ENCODE results near the gene NHLRC1.

NHLRC1 gene

DNA sequence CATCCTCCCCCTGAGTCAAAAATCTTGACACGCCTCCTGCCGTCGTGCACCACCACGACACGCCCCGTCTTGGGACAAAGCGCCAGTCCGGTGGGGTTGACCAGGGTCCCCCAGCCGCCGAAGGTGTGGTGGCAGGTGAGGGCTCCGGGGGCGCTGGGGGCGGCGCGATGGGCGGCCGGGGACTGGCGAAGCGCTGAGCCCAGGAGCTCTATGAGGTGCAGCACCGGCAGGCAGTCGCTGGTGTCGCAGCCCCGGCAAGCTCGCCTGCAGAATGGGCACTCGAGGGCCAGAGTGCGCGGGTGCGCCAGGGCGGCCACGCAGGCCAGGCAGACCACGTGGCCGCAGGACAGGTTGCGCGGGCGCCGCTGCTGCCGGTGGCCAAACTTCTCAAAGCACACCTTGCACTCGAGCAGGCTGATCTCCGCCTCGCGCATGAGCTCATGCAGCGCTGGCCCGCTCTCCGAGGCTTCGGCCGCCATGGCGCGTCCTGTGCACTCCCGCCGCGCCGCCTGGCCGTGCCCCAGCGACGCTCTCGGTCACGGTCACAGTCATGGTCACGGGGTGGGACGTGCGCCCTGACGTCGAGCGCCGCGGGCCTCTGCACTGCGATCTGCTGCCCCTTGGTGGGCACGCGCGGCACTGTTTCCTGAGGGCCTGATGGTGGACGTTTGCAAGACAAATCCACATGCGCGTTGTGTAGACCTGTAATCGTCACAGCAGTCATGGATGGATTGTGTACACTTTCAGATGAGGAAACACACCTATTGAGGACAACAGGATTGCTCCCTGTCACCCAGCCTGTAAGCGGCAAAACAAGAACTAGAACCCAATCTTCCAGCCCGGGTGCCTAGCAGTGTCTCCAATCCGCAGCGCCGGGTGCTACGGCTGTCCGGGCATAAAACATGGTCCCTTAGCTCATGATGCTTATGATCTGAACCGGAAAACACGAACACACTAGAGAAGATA, at the start of gene NHLRC1:
TSS of gene NHLRC1 (minus strand) at position 550 of the 966 bp plus-strand sequence. CDS start at position 479, 71 bp downstream.
- Histone ChIP-seq H3K9me3 (ENCODE audit: insufficient read depth, low read length) (no peaks in the 10 kb centered on the region), H3K36me3 (ENCODE audit: insufficient read depth, insufficient read length, low read length) (no peaks in the 10 kb centered on the region), H3K27me3 (ENCODE audit: insufficient read depth, insufficient read length) (no peaks in the 10 kb centered on the region), H3K4me1 (ENCODE audit: insufficient read depth, insufficient read length) (peaks cover 2% of the 10 kb centered on the region), H3K4me3 (ENCODE audit: insufficient read length, low read depth) (no peak within 1 kb of the TSS), H3K9ac (ENCODE audit: insufficient read length, low read depth) (no peak within 1 kb of the TSS)
- TF ChIP-seq ZNF274 (IDR thresholded peaks at IDR 0.05; ENCODE audit: low read depth, low read length), result no peak
- peak; percentile 15 for DNase-seq (ENCODE audit: low read depth, low spot score)

DNA sequence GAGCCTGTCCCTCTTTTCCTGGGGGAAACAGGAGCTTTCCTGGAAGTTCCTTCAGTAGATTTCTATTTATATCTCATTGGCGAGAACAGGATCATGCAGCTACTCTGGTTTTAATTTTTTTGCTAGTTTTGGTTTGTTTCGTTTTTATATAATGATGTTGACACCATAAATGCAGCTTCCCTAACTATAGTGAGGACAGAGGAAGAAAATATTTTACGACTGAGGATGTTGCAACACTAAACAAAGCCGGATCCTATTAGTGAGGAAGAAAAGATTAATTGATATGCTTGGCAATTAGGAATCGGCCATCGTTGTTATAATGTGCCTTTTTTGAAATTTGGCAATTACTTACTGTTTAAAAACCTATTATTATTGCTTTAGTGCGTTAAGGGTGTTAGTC, 49.4 kb upstream of the NHLRC1 start:
- no peaks in the 10 kb centered on the region for H3K4me1 ChIP-seq (ENCODE audit: insufficient read depth, insufficient read length)
- peaks cover 8% of the 10 kb centered on the region; the same call in 1 of the 2 replicates for H3K9me3 ChIP-seq (ENCODE audit: insufficient read depth, low read length)
- no peak overlapping the region for H3K9ac ChIP-seq (ENCODE audit: insufficient read length, low read depth)
- TF ChIP-seq YY1 (IDR thresholded peaks at IDR 0.05; ENCODE audit: insufficient read depth, insufficient read length) (no peak), SUZ12 (IDR thresholded peaks at IDR 0.05; ENCODE audit: extremely low read depth, insufficient read depth, insufficient read length) (no peak), ZNF274 (IDR thresholded peaks at IDR 0.05; ENCODE audit: low read depth, low read length) (no peak)
- DNase-seq (ENCODE audit: low read depth, low spot score), result no peak
- no peak overlapping the region for H3K4me3 ChIP-seq (ENCODE audit: insufficient read length, low read depth)
- peaks cover 11% of the 10 kb centered on the region for H3K36me3 ChIP-seq (ENCODE audit: insufficient read depth, insufficient read length, low read length)
- no peaks in the 10 kb centered on the region for H3K27me3 ChIP-seq (ENCODE audit: insufficient read depth, insufficient read length)

DNA sequence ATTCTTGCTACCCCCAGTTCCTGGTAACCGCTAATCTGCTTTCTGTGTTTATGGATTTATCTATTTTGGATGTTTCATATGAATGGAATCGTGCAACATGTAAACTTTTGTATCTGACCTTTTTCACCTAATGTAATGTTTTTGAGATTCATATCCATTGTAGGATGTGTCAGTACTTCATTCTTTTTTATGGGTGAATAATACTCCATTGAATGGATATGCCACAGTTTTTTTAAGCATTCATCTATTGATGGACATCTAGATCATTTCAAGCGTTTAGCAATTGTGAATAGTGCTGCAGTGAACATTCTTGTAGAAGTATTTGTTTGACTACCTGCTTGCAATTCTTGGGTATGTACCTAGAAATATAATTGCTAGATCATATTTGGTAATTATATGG, 45.8 kb upstream of the NHLRC1 start:
- no peak for TF ChIP-seq YY1 (IDR thresholded peaks at IDR 0.05; ENCODE audit: insufficient read depth, insufficient read length)
- no peak for TF ChIP-seq SUZ12 (IDR thresholded peaks at IDR 0.05; ENCODE audit: extremely low read depth, insufficient read depth, insufficient read length)
- no peak for TF ChIP-seq ZNF274 (IDR thresholded peaks at IDR 0.05; ENCODE audit: low read depth, low read length)
- Histone ChIP-seq H3K4me1 (ENCODE audit: insufficient read depth, insufficient read length) (no peaks in the 10 kb centered on the region), H3K9ac (ENCODE audit: insufficient read length, low read depth) (no peak overlapping the region), H3K4me3 (ENCODE audit: insufficient read length, low read depth) (no peak overlapping the region), H3K36me3 (ENCODE audit: insufficient read depth, insufficient read length, low read length) (peaks cover 14% of the 10 kb centered on the region), H3K27me3 (ENCODE audit: insufficient read depth, insufficient read length) (no peaks in the 10 kb centered on the region), H3K9me3 (ENCODE audit: insufficient read depth, low read length) (peaks cover 8% of the 10 kb centered on the region; the same call in 1 of the 2 replicates)
- DNase-seq (ENCODE audit: low read depth, low spot score), result no peak

DNA sequence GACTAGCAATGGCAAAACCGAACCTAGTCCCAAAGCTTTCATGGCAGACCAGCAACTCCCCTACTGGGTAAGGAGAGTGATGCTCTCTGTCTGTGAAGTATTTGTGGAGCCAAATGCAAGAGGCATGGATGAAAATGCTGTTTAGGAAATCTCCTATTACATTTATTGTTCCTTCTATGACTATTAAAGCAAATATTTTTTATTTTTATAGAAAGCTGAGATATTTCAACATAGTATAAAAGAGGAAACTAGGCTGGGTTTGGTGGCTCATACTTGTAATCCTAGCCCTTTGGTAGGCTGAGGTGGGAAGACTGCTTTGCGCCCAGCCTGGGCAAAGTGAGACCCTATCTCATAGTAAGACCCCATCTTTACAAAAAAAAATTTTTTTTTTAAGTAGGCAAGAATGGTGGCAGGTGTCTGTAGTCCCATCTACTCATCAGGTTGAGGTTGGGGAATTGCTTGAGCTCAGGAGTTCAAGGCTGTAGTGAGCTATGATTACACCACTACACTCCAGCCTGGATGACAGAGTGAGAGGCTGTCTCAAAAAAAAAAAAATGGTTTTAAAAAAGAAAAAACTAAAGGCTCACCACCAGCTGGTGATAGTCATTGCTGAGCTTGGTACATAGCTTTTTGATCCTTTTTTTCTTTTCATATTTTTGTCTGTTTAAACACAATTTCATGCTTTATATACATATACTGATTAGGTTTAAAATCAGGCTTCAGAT, 44.0 kb upstream of the NHLRC1 start:
- no peak for DNase-seq (ENCODE audit: low read depth, low spot score)
- TF ChIP-seq ZNF274 (IDR thresholded peaks at IDR 0.05; ENCODE audit: low read depth, low read length), result no peak
- no peak for TF ChIP-seq SUZ12 (IDR thresholded peaks at IDR 0.05; ENCODE audit: extremely low read depth, insufficient read depth, insufficient read length)
- no peak for TF ChIP-seq YY1 (IDR thresholded peaks at IDR 0.05; ENCODE audit: insufficient read depth, insufficient read length)
- Histone ChIP-seq H3K9me3 (ENCODE audit: insufficient read depth, low read length) (peaks cover 8% of the 10 kb centered on the region; the same call in 1 of the 2 replicates), H3K9ac (ENCODE audit: insufficient read length, low read depth) (no peak overlapping the region), H3K27me3 (ENCODE audit: insufficient read depth, insufficient read length) (no peaks in the 10 kb centered on the region), H3K4me3 (ENCODE audit: insufficient read length, low read depth) (no peak overlapping the region), H3K36me3 (ENCODE audit: insufficient read depth, insufficient read length, low read length) (peaks cover 22% of the 10 kb centered on the region), H3K4me1 (ENCODE audit: insufficient read depth, insufficient read length) (no peaks in the 10 kb centered on the region)

DNA sequence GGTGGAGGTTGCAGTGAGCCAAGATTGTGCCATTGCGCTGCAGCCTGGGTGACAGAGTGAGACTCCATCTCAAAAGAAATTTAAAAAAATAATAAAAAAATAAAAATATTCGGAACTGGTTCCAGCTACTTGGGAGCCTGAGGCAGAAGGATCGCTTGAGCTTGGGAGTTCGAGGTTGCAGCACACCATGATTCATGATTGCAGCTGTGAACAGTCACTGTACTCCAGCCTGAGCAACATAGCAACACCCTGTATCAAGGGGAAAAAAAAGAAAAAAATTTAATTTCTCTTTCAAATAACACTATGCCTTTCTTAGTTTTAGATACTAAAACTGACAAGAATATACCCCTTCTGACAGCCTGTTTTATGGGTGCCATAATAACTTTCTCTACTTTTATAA, 43.3 kb upstream of the NHLRC1 start:
- DNase-seq (ENCODE audit: low read depth, low spot score), result no peak
- Histone ChIP-seq H3K4me1 (ENCODE audit: insufficient read depth, insufficient read length) (no peaks in the 10 kb centered on the region), H3K9ac (ENCODE audit: insufficient read length, low read depth) (no peak overlapping the region), H3K4me3 (ENCODE audit: insufficient read length, low read depth) (no peak overlapping the region), H3K9me3 (ENCODE audit: insufficient read depth, low read length) (peaks cover 8% of the 10 kb centered on the region; the same call in 1 of the 2 replicates), H3K36me3 (ENCODE audit: insufficient read depth, insufficient read length, low read length) (peaks cover 26% of the 10 kb centered on the region), H3K27me3 (ENCODE audit: insufficient read depth, insufficient read length) (no peaks in the 10 kb centered on the region)
- TF ChIP-seq ZNF274 (IDR thresholded peaks at IDR 0.05; ENCODE audit: low read depth, low read length), result no peak
- TF ChIP-seq YY1 (IDR thresholded peaks at IDR 0.05; ENCODE audit: insufficient read depth, insufficient read length), result no peak
- TF ChIP-seq SUZ12 (IDR thresholded peaks at IDR 0.05; ENCODE audit: extremely low read depth, insufficient read depth, insufficient read length), result no peak

DNA sequence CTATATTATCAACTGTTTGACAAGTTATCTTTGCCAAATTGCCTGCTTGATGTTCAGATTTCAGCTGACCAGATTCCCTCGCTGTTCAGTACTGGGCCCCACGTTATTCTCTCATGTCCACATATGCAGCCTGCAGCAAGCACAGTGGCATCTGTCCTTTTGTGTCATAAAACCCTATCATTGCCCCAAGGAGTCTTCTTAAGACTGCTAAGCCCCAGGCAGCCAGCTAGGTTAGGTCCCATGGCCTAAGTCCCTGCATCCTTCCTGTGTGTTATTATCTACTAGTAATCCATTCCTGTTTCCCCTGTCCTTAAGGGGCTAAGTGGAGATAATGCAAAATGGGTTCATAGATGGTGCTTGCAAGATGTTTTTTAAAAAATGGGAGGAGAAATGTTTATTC, 39.9 kb upstream of the NHLRC1 start:
- TF ChIP-seq YY1 (IDR thresholded peaks at IDR 0.05; ENCODE audit: insufficient read depth, insufficient read length) (no peak), ZNF274 (IDR thresholded peaks at IDR 0.05; ENCODE audit: low read depth, low read length) (no peak), SUZ12 (IDR thresholded peaks at IDR 0.05; ENCODE audit: extremely low read depth, insufficient read depth, insufficient read length) (no peak)
- no peaks in the 10 kb centered on the region for H3K9me3 ChIP-seq (ENCODE audit: insufficient read depth, low read length)
- no peak overlapping the region for H3K9ac ChIP-seq (ENCODE audit: insufficient read length, low read depth)
- no peaks in the 10 kb centered on the region for H3K27me3 ChIP-seq (ENCODE audit: insufficient read depth, insufficient read length)
- DNase-seq (ENCODE audit: low read depth, low spot score), result no peak
- no peaks in the 10 kb centered on the region for H3K4me1 ChIP-seq (ENCODE audit: insufficient read depth, insufficient read length)
- H3K4me3 ChIP-seq (ENCODE audit: insufficient read length, low read depth), result no peak overlapping the region
- peaks cover 22% of the 10 kb centered on the region for H3K36me3 ChIP-seq (ENCODE audit: insufficient read depth, insufficient read length, low read length)

DNA sequence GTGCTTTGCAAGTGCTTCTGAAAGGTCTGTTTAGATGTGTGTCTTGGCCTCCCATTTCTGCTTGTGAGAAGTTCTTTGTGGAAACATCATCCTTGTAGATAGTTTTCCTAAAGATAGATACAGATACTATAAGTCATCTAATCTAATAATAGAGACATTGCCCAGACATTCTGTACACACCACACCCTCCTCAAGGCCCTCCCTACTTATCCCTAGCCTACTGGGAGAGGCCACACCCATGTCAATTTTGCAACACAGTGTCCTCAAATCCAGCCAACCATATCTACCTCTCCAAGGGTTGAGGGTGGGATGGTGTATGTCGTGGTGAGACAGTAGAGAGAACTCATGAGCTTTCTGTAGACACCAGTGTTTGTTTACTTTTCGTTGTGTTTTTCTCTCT, 39.0 kb upstream of the NHLRC1 start:
- Histone ChIP-seq H3K4me3 (ENCODE audit: insufficient read length, low read depth) (no peak overlapping the region), H3K9ac (ENCODE audit: insufficient read length, low read depth) (no peak overlapping the region), H3K4me1 (ENCODE audit: insufficient read depth, insufficient read length) (no peaks in the 10 kb centered on the region), H3K9me3 (ENCODE audit: insufficient read depth, low read length) (no peaks in the 10 kb centered on the region), H3K36me3 (ENCODE audit: insufficient read depth, insufficient read length, low read length) (peaks cover 22% of the 10 kb centered on the region), H3K27me3 (ENCODE audit: insufficient read depth, insufficient read length) (no peaks in the 10 kb centered on the region)
- no peak for DNase-seq (ENCODE audit: low read depth, low spot score)
- TF ChIP-seq SUZ12 (IDR thresholded peaks at IDR 0.05; ENCODE audit: extremely low read depth, insufficient read depth, insufficient read length), result no peak
- no peak for TF ChIP-seq ZNF274 (IDR thresholded peaks at IDR 0.05; ENCODE audit: low read depth, low read length)
- TF ChIP-seq YY1 (IDR thresholded peaks at IDR 0.05; ENCODE audit: insufficient read depth, insufficient read length), result no peak
